T-cell (primary cell): ENCODE results near the gene KCNIP3. TPM values are rescaled to one million over a fixed set of nuclear protein-coding genes. Genes with fewer than 3 reads are reported as not detected.

Source experiments
- ATAC-seq, 4 experiments: fragments of 200-7000 bp in 3 of 4; fragments of 150-1000 bp in 1 of 4; cut with Tn5 transposase; replicated peaks in 1 of 4; 1 replicate in 3 of 4; 2 replicates in 1 of 4; pipeline ENCODE4 v1.10.0; 2021; ENCODE audit warnings: moderate library complexity in 3 of 4, mild to moderate bottlenecking in 2 of 4, moderate number of reproducible peaks in 1 of 4
- CTCF ChIA-PET, 2 donors: fragments of 300-600 bp; sonication (Branson Sonifier 250); formaldehyde crosslinking; loops; one replicate each; lab custom pipeline; 2022; ENCODE audit warnings: antibody characterized with exemption in 2 of 2; lab: Charles Lee
- POLR2A ChIA-PET, 2 donors: fragments of 300-600 bp; sonication (Branson Sonifier 250); formaldehyde crosslinking; loops; one replicate each; lab custom pipeline; 2022; ENCODE audit warnings: antibody characterized with exemption in 2 of 2; lab: Charles Lee
- DNase-seq, 35 experiments: peaks; one replicate each; pipeline versions ENCODE4 v3.0.0 to v3.0.0-alpha.2; 2013 to 2023
- H3K27ac ChIP-seq: one replicate; pipeline ENCODE4 v1.5.1; 2013; ENCODE audit warnings: low read length
- H3K27me3 ChIP-seq, 2 experiments: replicated peaks in 1 of 2; 1 replicate in 1 of 2; 2 replicates in 1 of 2; pipeline versions ENCODE4 v1.6.1 to v1.7.0; 2013; ENCODE audit warnings: low read length in 1 of 2, mixed read lengths in 1 of 2; ENCODE audit not compliant: control insufficient read depth in 2 of 2, insufficient read depth in 2 of 2; ENCODE audit errors: extremely low read depth in 1 of 2
- H3K36me3 ChIP-seq, 2 donors: 1 replicate in 1 of 2; 2 replicates in 1 of 2; pipeline versions ENCODE4 v1.6.1 to v1.7.0; 2013; ENCODE audit warnings: low read length in 1 of 2; ENCODE audit not compliant: control insufficient read depth in 2 of 2, insufficient read depth in 1 of 2; ENCODE audit errors: extremely low read depth in 1 of 2
- H3K4me1 ChIP-seq, 2 experiments: 1 replicate in 1 of 2; 2 replicates in 1 of 2; pipeline versions ENCODE4 v1.6.1 to v1.7.0; 2013; ENCODE audit warnings: low read length in 2 of 2, mixed read lengths in 1 of 2; ENCODE audit not compliant: insufficient read depth in 2 of 2, control insufficient read depth in 1 of 2; ENCODE audit errors: extremely low read depth in 1 of 2
- H3K4me3 ChIP-seq, 2 donors: 1 replicate in 1 of 2; 2 replicates in 1 of 2; pipeline versions ENCODE4 v1.5.1 to v1.7.0; 2013; ENCODE audit warnings: mild to moderate bottlenecking in 2 of 2, low read length in 1 of 2, moderate library complexity in 1 of 2; ENCODE audit not compliant: control insufficient read depth in 1 of 2; ENCODE audit errors: extremely low read depth in 1 of 2
- H3K9me3 ChIP-seq: 2 replicates; pipeline ENCODE4 v1.7.0; 2013
- H3K27ac Mint-ChIP-seq, 2 donors: one replicate each; pipeline ENCODE4 v1.8.0; 2020 to 2021; ENCODE audit warnings: mild to moderate bottlenecking in 2 of 2, mixed read lengths in 2 of 2
- H3K27me3 Mint-ChIP-seq, 2 donors: one replicate each; pipeline ENCODE4 v1.8.0; 2021 to 2022; ENCODE audit warnings: mixed read lengths in 2 of 2
- H3K36me3 Mint-ChIP-seq: one replicate; pipeline ENCODE4 v1.8.0; 2021; ENCODE audit warnings: mixed read lengths
- H3K4me1 Mint-ChIP-seq, 3 donors: one replicate each; pipeline ENCODE4 v1.8.0; 2020 to 2022; ENCODE audit warnings: mixed read lengths in 3 of 3, mild to moderate bottlenecking in 1 of 3
- H3K4me3 Mint-ChIP-seq, 3 donors: one replicate each; pipeline ENCODE4 v1.8.0; 2020 to 2022; ENCODE audit warnings: mild to moderate bottlenecking in 3 of 3, mixed read lengths in 3 of 3, moderate library complexity in 3 of 3
- H3K9me3 Mint-ChIP-seq, 3 donors: one replicate each; pipeline ENCODE4 v1.8.0; 2020 to 2022; ENCODE audit warnings: mixed read lengths in 3 of 3
- WGBS: methylation state at CpG from one replicate; pipeline ENCODE4 v1.1.5; 2013; ENCODE audit warnings: missing lambda C conversion rate; ENCODE audit not compliant: insufficient coverage; 5-methylcytosine and 5-hydroxymethylcytosine counted together
- total RNA-seq, 35 experiments: library from RNA in 6 of 35; stranded (reverse) in 6 of 35; fragments of 120-200 nt in 1 of 35; gene quantifications; one replicate each; pipeline versions ENCODE4 v1.2.1 to v1.2.4 and lab custom pipeline; 2013 to 2026

Gene KCNIP3
- total RNA-seq, 5 donors from 2014 or later (not counting 1 experiment from before 2014, with no cell fraction given) = not detected

- POLR2A ChIA-PET = no interaction called here
- no peak for DNase-seq
- H3K4me3 ChIP-seq = no peak overlapping the region
- H3K9me3 Mint-ChIP-seq = no peaks in the 10 kb centered on the region
- ATAC-seq = no peak
- no peak overlapping the region for H3K27ac ChIP-seq
- H3K4me1 ChIP-seq = peaks cover 0 to under 1% of the 10 kb centered on the region in 2 experiments
- H3K27me3 ChIP-seq = peaks cover 0 to 54% of the 10 kb centered on the region in 2 experiments
- no peak overlapping the region for H3K27ac Mint-ChIP-seq
- H3K4me1 Mint-ChIP-seq = peaks cover 0 to under 1% (median 0%) of the 10 kb centered on the region in 3 donors
- WGBS = 79% methylated on average over 4 of the region's 9 CpGs
- no peaks in the 10 kb centered on the region for H3K36me3 ChIP-seq
- CTCF ChIA-PET = no interaction called here
- H3K4me3 Mint-ChIP-seq = no peak overlapping the region
- H3K36me3 Mint-ChIP-seq = no peaks in the 10 kb centered on the region
- H3K9me3 ChIP-seq = no peaks in the 10 kb centered on the region
- H3K27me3 Mint-ChIP-seq = peaks cover 11 to 14% of the 10 kb centered on the region in 2 donors
Observed at GRCh38 chr2:95383635-95384027, 86.5 kb downstream of the KCNIP3 start.

- POLR2A ChIA-PET = no interaction called here
- no peak overlapping the region for H3K27ac Mint-ChIP-seq
- CTCF ChIA-PET = no interaction called here
- peaks cover 7 to 14% of the 10 kb centered on the region in 2 donors for H3K27me3 Mint-ChIP-seq
- H3K4me3 ChIP-seq = no peak overlapping the region
- H3K27ac ChIP-seq = no peak overlapping the region
- DNase-seq (no peak), ATAC-seq (no peak)
- 73% methylated on average over 9 of the region's 12 CpGs for WGBS
- peaks cover 0 to 1% (median 0%) of the 10 kb centered on the region in 3 donors for H3K4me1 Mint-ChIP-seq
- no peaks in the 10 kb centered on the region for H3K9me3 Mint-ChIP-seq
- no peaks in the 10 kb centered on the region for H3K36me3 ChIP-seq
- H3K27me3 ChIP-seq = peaks cover 0 to 65% of the 10 kb centered on the region in 2 experiments
- H3K36me3 Mint-ChIP-seq = no peaks in the 10 kb centered on the region
- peaks cover 0 to 8% of the 10 kb centered on the region in 2 experiments for H3K4me1 ChIP-seq
- no peak overlapping the region for H3K4me3 Mint-ChIP-seq
- H3K9me3 ChIP-seq = no peaks in the 10 kb centered on the region
Observed at GRCh38 chr2:95384854-95385569, 87.9 kb downstream of the KCNIP3 start.

DNA sequence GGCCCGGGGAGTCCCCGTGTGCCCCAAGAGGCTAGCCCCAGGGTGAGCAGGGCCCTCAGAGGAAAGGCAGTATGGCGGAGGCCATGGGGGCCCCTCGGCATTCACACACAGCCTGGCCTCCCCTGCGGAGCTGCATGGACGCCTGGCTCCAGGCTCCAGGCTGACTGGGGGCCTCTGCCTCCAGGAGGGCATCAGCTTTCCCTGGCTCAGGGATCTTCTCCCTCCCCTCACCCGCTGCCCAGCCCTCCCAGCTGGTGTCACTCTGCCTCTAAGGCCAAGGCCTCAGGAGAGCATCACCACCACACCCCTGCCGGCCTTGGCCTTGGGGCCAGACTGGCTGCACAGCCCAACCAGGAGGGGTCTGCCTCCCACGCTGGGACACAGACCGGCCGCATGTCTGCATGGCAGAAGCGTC lies 88.4 kb downstream of the KCNIP3 start:
- POLR2A ChIA-PET = no interaction called here
- no peaks in the 10 kb centered on the region for H3K9me3 Mint-ChIP-seq

DNA sequence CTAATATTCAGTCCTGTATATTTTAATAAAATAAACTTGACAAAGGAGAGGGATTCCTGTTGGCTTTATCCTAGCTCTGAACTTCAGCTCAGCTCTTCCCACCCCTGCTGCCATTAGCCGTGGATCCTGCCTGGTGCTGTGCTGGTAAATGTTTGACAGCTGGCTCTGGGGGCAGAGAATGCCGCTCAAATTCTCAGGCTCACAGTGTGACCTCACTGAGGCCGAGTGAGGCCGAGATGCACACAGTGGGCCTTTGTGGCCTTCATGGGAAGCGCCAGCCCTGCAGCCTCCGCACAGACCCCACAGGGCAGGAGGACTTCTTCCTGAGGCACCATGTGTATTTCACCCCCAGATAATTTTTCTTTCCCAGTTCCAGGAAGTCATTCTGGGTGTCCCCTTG lies 88.9 kb downstream of the KCNIP3 start:
- DNase-seq = no peak
- H3K36me3 ChIP-seq = no peaks in the 10 kb centered on the region
- peaks cover 0 to 67% of the 10 kb centered on the region in 2 experiments for H3K27me3 ChIP-seq
- Mint-ChIP-seq H3K4me3 (no peak overlapping the region), H3K9me3 (no peaks in the 10 kb centered on the region), H3K27me3 (peaks cover 3 to 13% of the 10 kb centered on the region in 2 donors), H3K36me3 (no peaks in the 10 kb centered on the region), H3K27ac (no peak overlapping the region), H3K4me1 (peaks cover 0 to 1% (median 0%) of the 10 kb centered on the region in 3 donors)
- ChIA-PET CTCF (no interaction called here), POLR2A (no interaction called here)
- no peaks in the 10 kb centered on the region for H3K9me3 ChIP-seq
- peaks cover 0 to 8% of the 10 kb centered on the region in 2 experiments for H3K4me1 ChIP-seq
- no peak overlapping the region for H3K27ac ChIP-seq
- H3K4me3 ChIP-seq = no peak overlapping the region
- no peak for ATAC-seq
- WGBS = 87% methylated on average over 5 of the region's 6 CpGs

More for the DNA sequence above, 88.4 kb downstream of the KCNIP3 start:
- peaks cover 3 to 13% of the 10 kb centered on the region in 2 donors for H3K27me3 Mint-ChIP-seq
- WGBS = 76% methylated on average over 8 of the region's 12 CpGs
- no peak overlapping the region for H3K27ac Mint-ChIP-seq
- no peak for ATAC-seq
- no peak overlapping the region for H3K27ac ChIP-seq
- CTCF ChIA-PET = no interaction called here
- H3K9me3 ChIP-seq = no peaks in the 10 kb centered on the region
- no peaks in the 10 kb centered on the region for H3K36me3 ChIP-seq
- H3K27me3 ChIP-seq = peaks cover 0 to 68% of the 10 kb centered on the region in 2 experiments
- no peak overlapping the region for H3K4me3 ChIP-seq
- H3K4me1 ChIP-seq = peaks cover 0 to 8% of the 10 kb centered on the region in 2 experiments
- DNase-seq = no peak
- H3K4me3 Mint-ChIP-seq = no peak overlapping the region
- peaks cover 0 to 1% (median 0%) of the 10 kb centered on the region in 3 donors for H3K4me1 Mint-ChIP-seq
- H3K36me3 Mint-ChIP-seq = no peaks in the 10 kb centered on the region

GRCh38 chr2:95387358-95387757 lies 90.2 kb downstream of the KCNIP3 start:
- no peak overlapping the region for H3K27ac Mint-ChIP-seq
- no peak overlapping the region for H3K4me3 ChIP-seq
- ChIA-PET CTCF (interaction anchor here in 1 of 2 donors (0.6 kb wide), 1 partner anchor 12 kb away, joined by 3 read pairs; no protein-coding TSS in a partner anchor), POLR2A (no interaction called here)
- 96% methylated on average over 3 of the region's 7 CpGs for WGBS
- DNase-seq (no peak), ATAC-seq (no peak)
- peaks cover 0 to 8% of the 10 kb centered on the region in 2 experiments for H3K4me1 ChIP-seq
- H3K9me3 ChIP-seq = no peaks in the 10 kb centered on the region
- no peaks in the 10 kb centered on the region for H3K36me3 ChIP-seq
- no peak overlapping the region for H3K4me3 Mint-ChIP-seq
- H3K27me3 ChIP-seq = peaks cover 0 to 63% of the 10 kb centered on the region in 2 experiments
- no peaks in the 10 kb centered on the region for H3K9me3 Mint-ChIP-seq
- H3K27ac ChIP-seq = no peak overlapping the region
- H3K27me3 Mint-ChIP-seq = peaks cover 0 to 13% of the 10 kb centered on the region in 2 donors
- H3K4me1 Mint-ChIP-seq = peaks cover 0 to 1% (median 0%) of the 10 kb centered on the region in 3 donors
- no peaks in the 10 kb centered on the region for H3K36me3 Mint-ChIP-seq

DNA sequence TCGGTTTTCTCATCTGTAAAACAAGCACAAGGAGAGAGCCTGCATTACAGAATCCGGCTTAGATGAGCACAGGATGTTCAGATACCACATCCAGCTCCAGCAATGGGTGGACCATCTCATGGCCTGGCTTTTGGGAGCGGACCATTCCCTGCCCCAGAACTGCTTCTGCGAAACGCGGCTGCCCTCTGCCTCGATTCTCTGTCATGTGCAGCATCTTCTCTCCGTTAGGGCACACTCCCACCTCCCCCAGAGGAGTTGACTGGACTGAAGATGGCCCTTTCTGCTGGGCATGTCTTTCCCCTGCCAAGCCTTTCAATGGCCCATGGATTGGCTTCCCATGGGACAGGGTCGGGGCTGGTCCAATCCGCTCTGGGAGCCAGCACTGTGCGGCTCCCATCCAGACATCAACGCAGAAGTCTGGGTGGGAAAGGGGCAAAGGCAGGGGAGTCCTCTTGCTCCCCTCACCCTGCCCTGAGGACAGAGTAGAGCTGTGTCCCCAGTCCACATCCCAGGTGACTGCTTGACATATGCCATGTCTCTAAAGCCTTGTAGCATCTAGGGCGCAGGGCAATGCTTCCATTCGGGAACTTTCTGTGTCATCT lies 91.0 kb downstream of the KCNIP3 start:
- ChIA-PET CTCF (no interaction called here), POLR2A (no interaction called here)
- peaks cover 0 to 8% of the 10 kb centered on the region in 2 experiments for H3K4me1 ChIP-seq
- H3K9me3 Mint-ChIP-seq = no peaks in the 10 kb centered on the region
- peaks cover 0 to 60% of the 10 kb centered on the region in 2 experiments for H3K27me3 ChIP-seq
- no peaks in the 10 kb centered on the region for H3K36me3 ChIP-seq
- H3K9me3 ChIP-seq = no peaks in the 10 kb centered on the region
- no peaks in the 10 kb centered on the region for H3K36me3 Mint-ChIP-seq
- H3K4me1 Mint-ChIP-seq = peaks cover 0 to 1% (median 0%) of the 10 kb centered on the region in 3 donors
- peaks cover 0 to 13% of the 10 kb centered on the region in 2 donors for H3K27me3 Mint-ChIP-seq
- no peak overlapping the region for H3K27ac Mint-ChIP-seq
- H3K4me3 Mint-ChIP-seq = no peak overlapping the region
- ATAC-seq (no peak), DNase-seq (no peak)
- H3K27ac ChIP-seq = no peak overlapping the region
- H3K4me3 ChIP-seq = no peak overlapping the region
- 70% methylated on average over 11 of the region's 14 CpGs for WGBS
